ENCODE results near the gene FAM234B.

DNA sequence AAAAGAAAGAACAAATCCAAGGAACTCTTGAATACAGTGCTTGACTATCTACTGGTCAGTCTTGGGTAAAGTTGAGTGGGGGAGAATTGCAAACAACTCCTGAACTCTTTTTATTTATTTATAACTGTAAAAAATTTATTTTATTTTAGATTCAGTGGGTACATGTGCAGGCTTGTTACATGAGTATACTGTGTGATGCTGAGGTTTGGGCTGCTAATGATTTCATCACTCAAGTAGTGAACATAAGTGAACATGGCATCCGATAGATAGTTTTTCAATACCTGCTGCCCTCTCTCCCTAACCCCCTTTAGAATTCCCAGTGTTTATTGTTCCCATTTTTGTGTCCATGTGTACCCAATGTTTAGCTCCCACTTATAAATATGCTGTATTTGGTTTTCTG is 62.5 kb downstream of the FAM234B start:
- no peak for TF ChIP-seq POLR2A (IDR thresholded peaks at IDR 0.05)
- TF ChIP-seq, protein P1, sequence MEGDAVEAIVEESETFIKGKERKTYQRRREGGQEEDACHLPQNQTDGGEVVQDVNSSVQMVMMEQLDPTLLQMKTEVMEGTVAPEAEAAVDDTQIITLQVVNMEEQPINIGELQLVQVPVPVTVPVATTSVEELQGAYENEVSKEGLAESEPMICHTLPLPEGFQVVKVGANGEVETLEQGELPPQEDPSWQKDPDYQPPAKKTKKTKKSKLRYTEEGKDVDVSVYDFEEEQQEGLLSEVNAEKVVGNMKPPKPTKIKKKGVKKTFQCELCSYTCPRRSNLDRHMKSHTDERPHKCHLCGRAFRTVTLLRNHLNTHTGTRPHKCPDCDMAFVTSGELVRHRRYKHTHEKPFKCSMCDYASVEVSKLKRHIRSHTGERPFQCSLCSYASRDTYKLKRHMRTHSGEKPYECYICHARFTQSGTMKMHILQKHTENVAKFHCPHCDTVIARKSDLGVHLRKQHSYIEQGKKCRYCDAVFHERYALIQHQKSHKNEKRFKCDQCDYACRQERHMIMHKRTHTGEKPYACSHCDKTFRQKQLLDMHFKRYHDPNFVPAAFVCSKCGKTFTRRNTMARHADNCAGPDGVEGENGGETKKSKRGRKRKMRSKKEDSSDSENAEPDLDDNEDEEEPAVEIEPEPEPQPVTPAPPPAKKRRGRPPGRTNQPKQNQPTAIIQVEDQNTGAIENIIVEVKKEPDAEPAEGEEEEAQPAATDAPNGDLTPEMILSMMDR (IDR thresholded peaks at IDR 0.05), result no peak
